OCI-LY7 (cell line): ENCODE results near the gene PTPRB.

ENCODE experiments used
- CTCF ChIP-seq: fragments of 200-600 bp; sonication (generic); conservative IDR thresholded peaks from 2 replicates; pipeline ENCODE4 v1.5.1; 2014; ENCODE audit warnings: mild to moderate bottlenecking, antibody characterized with exemption, low read length, moderate library complexity, mixed read lengths
- EZH2phosphoT487 ChIP-seq: fragments of 200-600 bp; sonication (generic); IDR thresholded peaks from 2 replicates; pipeline ENCODE4 v1.6.1; 2018; ENCODE audit warnings: low read depth, borderline replicate concordance, mild to moderate bottlenecking, mixed run types, antibody characterized with exemption, low read length, moderate library complexity, mixed read lengths

GRCh38 chr12:70577283-70577634, 60.0 kb downstream of the PTPRB start:
- TF ChIP-seq CTCF (peak; percentile 14; the same call in 1 of the 2 replicates), EZH2phosphoT487 (no peak)
